Tibial artery (tissue), 4 donors: ENCODE measurements around the gene STS.

Source experiments
- DNase-seq, 2 donors: peaks; one replicate each; pipeline ENCODE4 v3.0.0-alpha.2; 2019
- H3K27ac ChIP-seq, 2 donors: fragments of 200-600 bp; sonication (generic) in 1 of 2; 1 replicate in 1 of 2; 2 replicates in 1 of 2; pipeline ENCODE4 v1.5.1; 2018 to 2019; ENCODE audit warnings: mild to moderate bottlenecking in 1 of 2
- H3K27me3 ChIP-seq, 2 donors: fragments of 200-600 bp; sonication (generic) in 1 of 2; one replicate each; pipeline versions ENCODE4 v1.5.1 to v1.6.0; 2016 to 2019
- H3K36me3 ChIP-seq, 3 donors: fragments of 200-600 bp; sonication (generic) in 2 of 3; one replicate each; pipeline ENCODE4 v1.5.1; 2016 to 2019; ENCODE audit warnings: mild to moderate bottlenecking in 2 of 3
- H3K4me1 ChIP-seq, 4 donors: fragments of 200-600 bp; sonication (generic) in 2 of 4; 1 replicate in 3 of 4; 2 replicates in 1 of 4; pipeline ENCODE4 v1.5.1; 2016 to 2019
- H3K4me3 ChIP-seq, 2 donors: fragments of 200-600 bp; sonication (generic) in 1 of 2; 1 replicate in 1 of 2; 2 replicates in 1 of 2; pipeline ENCODE4 v1.5.1; 2018 to 2019; ENCODE audit warnings: mild to moderate bottlenecking in 2 of 2
- H3K9me3 ChIP-seq, 3 donors: fragments of 200-600 bp; sonication (generic) in 1 of 3; one replicate each; pipeline ENCODE4 v1.5.1; 2016 to 2019
- intact Hi-C: fragments of 100-400 bp; cut with DNase I; formaldehyde crosslinking; loops from one replicate; pipeline ENCODE4 v1.15.0; 2023; ENCODE audit warnings: low total_unique reads
- TF ChIP-seq, protein P1 (sequence below), 2 experiments: fragments of 200-600 bp in 1 of 2; fragments of 450-650 bp in 1 of 2; IDR thresholded peaks; one replicate each; pipeline ENCODE4 v1.5.1; 2017 to 2019; ENCODE audit warnings: antibody characterized with exemption in 2 of 2, mild to moderate bottlenecking in 1 of 2, moderate library complexity in 1 of 2

Gene STS

GRCh38 chrX:7109049-7109531, 38.4 kb upstream of the STS start:
- intact Hi-C loops: no loop called here
- no peak overlapping the region for H3K27ac ChIP-seq
- H3K36me3 ChIP-seq: peaks cover 0 to 11% (median 7%) of the 10 kb centered on the region in 3 donors
- no peaks in the 10 kb centered on the region for H3K27me3 ChIP-seq
- no peak overlapping the region for H3K4me3 ChIP-seq
- H3K9me3 ChIP-seq: no peaks in the 10 kb centered on the region
- TF ChIP-seq, protein P1, sequence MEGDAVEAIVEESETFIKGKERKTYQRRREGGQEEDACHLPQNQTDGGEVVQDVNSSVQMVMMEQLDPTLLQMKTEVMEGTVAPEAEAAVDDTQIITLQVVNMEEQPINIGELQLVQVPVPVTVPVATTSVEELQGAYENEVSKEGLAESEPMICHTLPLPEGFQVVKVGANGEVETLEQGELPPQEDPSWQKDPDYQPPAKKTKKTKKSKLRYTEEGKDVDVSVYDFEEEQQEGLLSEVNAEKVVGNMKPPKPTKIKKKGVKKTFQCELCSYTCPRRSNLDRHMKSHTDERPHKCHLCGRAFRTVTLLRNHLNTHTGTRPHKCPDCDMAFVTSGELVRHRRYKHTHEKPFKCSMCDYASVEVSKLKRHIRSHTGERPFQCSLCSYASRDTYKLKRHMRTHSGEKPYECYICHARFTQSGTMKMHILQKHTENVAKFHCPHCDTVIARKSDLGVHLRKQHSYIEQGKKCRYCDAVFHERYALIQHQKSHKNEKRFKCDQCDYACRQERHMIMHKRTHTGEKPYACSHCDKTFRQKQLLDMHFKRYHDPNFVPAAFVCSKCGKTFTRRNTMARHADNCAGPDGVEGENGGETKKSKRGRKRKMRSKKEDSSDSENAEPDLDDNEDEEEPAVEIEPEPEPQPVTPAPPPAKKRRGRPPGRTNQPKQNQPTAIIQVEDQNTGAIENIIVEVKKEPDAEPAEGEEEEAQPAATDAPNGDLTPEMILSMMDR (IDR thresholded peaks at IDR 0.05): no peak
- DNase-seq: no peak
- peaks cover 0 to 5% (median 0%) of the 10 kb centered on the region in 4 donors for H3K4me1 ChIP-seq

DNA sequence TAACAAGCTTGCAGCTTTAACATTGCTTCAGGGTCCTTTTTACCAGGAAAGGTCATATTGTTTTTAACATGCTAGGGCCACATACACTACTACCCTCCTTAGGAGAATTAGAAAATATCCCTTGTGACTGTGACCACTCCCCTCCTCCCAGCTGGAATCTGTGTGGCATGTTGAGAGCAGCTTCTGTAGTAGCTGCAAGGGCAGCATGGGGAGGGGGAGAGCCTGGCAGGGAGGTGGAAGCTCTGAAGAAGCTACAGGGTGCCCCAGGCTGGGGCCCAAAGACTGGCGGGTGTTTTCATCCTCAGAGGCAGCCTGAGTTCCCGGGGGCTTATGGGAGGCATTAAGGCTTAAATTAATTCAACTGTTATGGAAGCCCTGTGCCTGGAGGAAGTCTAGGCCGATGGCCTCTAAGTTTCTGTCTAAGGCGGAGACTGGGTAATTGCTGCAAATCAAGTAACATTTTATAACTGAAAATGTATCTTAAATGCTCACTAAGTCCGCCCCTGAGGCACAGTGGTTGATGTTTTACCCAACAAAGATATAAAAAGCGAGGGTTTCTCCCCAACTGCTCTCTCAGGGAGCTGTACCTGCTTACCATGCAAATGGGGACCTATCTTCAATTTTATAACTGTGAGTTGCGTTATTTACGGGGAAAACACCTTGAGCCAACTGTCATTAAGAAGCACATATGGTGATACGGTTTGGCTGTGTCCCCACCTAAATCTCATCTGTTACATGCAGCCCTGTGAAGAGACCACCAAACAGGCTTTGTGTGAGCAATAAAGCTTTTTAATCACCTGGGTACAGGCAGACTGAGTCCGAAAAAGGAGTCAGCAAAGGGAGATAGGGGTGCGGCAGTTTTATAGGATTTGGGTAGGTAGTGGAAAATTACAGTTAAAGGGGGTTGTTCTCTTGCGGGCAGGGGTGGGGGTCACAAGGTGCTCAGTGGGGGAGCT, 37.4 kb upstream of the STS start:
- intact Hi-C loops: no loop called here
- no peak overlapping the region for H3K4me3 ChIP-seq

DNA sequence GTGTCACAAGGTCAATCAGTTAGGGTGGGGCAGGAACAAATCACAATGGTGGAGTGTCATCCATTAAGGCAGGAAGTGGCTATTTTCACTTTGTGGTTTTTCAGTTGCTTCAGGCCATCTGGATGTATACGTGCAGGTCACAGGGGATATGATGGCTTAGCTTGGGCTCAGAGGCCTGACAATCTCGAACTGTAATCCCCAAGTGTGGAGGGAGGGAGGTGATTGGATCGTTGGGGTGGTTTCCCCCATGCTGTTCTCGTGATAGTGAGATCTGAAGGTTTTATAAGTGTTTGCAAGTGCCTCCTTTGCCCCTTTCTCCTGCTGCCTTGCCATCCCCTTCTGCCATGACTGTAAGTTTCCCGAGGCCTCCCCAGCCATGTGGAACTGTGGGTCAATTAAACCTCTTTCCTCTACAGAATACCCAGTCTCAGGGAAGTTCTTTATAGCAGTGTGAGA, 36.7 kb upstream of the STS start:
- Histone ChIP-seq H3K4me3 (no peak overlapping the region), H3K36me3 (no peaks in the 10 kb centered on the region), H3K9me3 (no peaks in the 10 kb centered on the region), H3K4me1 (peaks cover 0 to 5% (median 0%) of the 10 kb centered on the region in 4 donors), H3K27me3 (no peaks in the 10 kb centered on the region), H3K27ac (no peak overlapping the region)
- TF ChIP-seq, protein P1 (IDR thresholded peaks at IDR 0.05): no peak
- no peak for DNase-seq
- intact Hi-C loops: no loop called here

More for the DNA sequence above, 37.4 kb upstream of the STS start:
- no peaks in the 10 kb centered on the region for H3K9me3 ChIP-seq
- peaks cover 0 to 5% (median 0%) of the 10 kb centered on the region in 4 donors for H3K4me1 ChIP-seq
- DNase-seq: no peak
- H3K27ac ChIP-seq: no peak overlapping the region
- no peaks in the 10 kb centered on the region for H3K27me3 ChIP-seq
- TF ChIP-seq, protein P1 (IDR thresholded peaks at IDR 0.05): no peak
- H3K36me3 ChIP-seq: peaks cover 0 to 6% (median 0%) of the 10 kb centered on the region in 3 donors

GRCh38 chrX:7111518-7111917, 36.0 kb upstream of the STS start:
- no peak for DNase-seq
- no peak overlapping the region for H3K27ac ChIP-seq
- H3K9me3 ChIP-seq: no peaks in the 10 kb centered on the region
- no peak overlapping the region for H3K4me3 ChIP-seq
- intact Hi-C loops: no loop called here
- peaks cover 0 to 5% (median 0%) of the 10 kb centered on the region in 4 donors for H3K4me1 ChIP-seq
- TF ChIP-seq, protein P1 (IDR thresholded peaks at IDR 0.05): no peak
- H3K36me3 ChIP-seq: no peaks in the 10 kb centered on the region
- no peaks in the 10 kb centered on the region for H3K27me3 ChIP-seq

DNA sequence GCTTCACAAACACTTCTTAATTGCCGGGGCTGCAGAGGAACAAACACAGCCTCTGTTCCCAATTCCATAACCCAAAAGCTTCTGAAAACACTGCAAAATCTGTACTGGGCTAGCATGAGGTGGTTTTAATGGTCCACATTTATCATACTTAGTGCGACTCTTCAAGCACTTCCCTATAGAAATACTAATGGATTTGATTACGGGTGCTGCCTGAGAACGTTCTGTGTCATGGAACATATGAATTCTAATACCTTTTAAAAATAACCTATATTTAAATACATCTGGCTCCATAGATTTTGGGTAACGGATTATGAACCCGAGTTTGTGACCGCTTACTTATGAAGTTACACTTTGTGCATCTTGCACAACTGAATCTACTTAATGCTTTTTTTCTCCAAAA, 35.4 kb upstream of the STS start:
- Histone ChIP-seq H3K27ac (no peak overlapping the region), H3K27me3 (no peaks in the 10 kb centered on the region), H3K4me3 (no peak overlapping the region), H3K4me1 (peaks cover 0 to 5% (median 0%) of the 10 kb centered on the region in 4 donors), H3K9me3 (no peaks in the 10 kb centered on the region), H3K36me3 (no peaks in the 10 kb centered on the region)
- intact Hi-C loops: no loop called here
- TF ChIP-seq, protein P1 (IDR thresholded peaks at IDR 0.05): no peak
- DNase-seq: no peak
